HG03175 (cell line): Measurements from ENCODE around the gene OR6N1.

Experiments
- ATAC-seq: cut with Tn5 transposase; IDR thresholded peaks from one replicate; pipeline ENCODE4 v1.9.1; 2021; ENCODE audit warnings: mild to moderate bottlenecking, moderate library complexity; ENCODE audit not compliant: unreplicated experiment

Gene OR6N1, protein sequence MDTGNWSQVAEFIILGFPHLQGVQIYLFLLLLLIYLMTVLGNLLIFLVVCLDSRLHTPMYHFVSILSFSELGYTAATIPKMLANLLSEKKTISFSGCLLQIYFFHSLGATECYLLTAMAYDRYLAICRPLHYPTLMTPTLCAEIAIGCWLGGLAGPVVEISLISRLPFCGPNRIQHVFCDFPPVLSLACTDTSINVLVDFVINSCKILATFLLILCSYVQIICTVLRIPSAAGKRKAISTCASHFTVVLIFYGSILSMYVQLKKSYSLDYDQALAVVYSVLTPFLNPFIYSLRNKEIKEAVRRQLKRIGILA

DNA sequence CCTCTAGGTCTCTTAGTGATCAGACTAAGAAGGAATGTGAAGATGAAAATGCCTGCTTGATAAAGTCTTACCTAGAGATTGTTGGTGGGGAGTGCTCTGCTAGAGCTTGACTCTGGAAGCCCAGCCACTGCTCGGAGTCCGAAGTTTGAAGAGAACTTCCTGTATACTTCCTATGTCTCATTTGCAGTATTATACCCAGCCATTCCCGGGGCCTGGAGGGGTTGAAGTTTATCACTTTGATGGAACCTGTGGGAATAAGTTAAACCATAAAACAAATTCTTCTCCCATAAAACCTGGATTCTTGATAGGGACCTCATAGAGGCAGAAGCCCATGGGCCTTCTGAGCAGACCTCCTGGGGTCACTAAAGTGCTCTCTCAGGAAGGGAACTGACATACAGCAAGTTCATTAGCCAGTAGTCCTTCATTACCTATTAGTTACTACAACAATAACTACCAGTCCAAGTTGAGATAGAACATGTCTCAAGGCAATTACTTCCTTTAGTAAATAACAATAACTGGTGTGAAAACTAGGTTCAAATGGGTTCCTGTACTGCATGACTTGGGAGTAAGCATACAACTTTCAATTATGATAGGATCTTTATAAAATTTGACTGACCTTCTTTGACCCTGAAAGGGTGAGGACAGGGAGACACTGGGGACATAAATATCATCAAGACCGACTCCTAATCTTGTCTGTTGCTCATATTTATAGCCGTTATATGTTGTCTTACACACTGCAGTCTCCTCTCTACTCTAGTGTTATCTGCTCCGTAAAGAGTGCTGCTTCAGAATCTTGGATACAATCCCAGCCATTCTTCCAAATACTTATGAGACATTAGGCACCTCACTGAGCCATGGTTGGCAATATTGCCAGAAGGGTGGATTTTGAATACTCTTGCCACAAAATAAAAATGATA, at the start of gene OR6N1:
OR6N1 (minus strand) TSS at position 246 of the 917 bp plus-strand sequence. CDS start 5,513 bp downstream, outside the sequence.
- ATAC-seq = no peak

DNA sequence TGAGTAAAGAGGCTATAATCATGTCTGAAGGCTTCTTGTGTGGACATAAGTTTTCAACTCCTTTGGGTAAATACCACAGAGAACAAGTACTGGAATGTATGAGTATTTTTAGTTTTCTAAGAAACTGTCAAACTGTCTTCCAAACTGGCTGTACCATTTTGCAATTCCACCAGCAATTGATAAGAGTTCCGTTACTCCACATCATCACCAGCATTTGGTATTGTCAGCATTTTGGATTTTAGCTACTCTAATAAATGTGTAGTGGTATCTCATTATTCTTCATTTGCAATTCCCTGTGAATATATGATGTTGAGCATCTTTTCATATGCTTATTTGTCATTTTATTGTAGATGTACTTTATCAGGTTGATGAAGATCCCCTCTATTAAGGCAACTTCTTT, 49.7 kb upstream of the OR6N1 start:
- no peak for ATAC-seq

- ATAC-seq = peak; percentile 83
Observed at GRCh38 chr1:158819461-158820443, 47.8 kb upstream of the OR6N1 start.

- ATAC-seq = peak; percentile 25
Observed at GRCh38 chr1:158818975-158819431, 47.0 kb upstream of the OR6N1 start.

DNA sequence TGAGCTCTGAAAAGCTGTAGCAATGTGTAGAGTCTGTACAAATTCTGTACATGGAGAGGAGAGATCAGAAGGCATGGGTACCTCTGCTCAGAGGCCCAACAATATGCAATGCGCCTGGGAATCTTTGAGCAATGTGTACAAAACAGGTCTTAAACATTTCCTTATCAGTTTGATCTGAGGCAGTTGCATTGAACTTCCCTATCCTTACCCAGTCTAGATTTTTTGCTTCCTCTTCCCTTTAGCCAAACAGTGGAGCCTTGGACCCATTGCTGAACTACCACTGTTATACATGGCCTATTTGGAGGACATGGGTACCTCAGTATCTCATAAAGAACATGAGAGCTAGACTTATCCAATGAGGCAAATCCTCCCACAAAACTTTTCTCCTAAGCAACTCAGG, 46.6 kb upstream of the OR6N1 start:
- ATAC-seq = no peak

DNA sequence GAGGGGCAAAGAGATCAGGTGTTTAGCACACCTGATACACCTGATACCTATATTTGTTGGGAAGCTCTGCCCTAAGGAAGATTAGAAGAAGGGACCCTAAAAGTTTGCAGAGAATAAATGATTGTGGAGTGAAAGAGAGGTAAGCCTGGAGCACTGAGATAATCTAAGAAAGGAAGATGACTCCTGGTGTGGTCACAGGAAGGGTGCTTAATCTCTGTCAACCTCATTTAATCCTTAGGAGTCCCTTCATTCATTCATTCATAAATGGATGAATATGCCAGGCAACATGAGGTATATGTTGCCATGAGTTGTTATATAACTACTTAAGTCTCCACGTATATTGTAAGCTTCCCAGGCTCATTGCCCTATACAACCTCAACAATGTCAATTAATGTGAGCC, 43.0 kb upstream of the OR6N1 start:
- ATAC-seq = no peak

DNA sequence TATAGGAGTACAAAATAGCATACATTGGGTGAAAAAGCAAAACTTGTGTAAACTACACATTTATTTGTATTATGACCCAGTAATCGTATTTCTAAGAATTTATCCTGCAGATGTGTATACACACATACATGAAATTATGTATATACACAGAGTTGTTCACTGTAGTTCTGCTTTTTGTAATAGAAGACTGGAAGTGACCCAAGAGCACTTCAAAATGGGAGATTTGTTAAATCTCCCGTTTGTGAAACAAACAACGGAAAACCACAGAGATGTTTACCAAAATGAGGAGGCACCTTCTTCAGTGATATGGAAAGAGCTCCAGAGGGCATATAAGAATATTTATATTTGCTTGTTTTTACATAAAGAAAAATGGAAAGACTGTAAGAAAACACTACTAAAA, 41.2 kb upstream of the OR6N1 start:
- ATAC-seq = no peak

- ATAC-seq = no peak
Observed at GRCh38 chr1:158812336-158812735, 40.3 kb upstream of the OR6N1 start.

DNA sequence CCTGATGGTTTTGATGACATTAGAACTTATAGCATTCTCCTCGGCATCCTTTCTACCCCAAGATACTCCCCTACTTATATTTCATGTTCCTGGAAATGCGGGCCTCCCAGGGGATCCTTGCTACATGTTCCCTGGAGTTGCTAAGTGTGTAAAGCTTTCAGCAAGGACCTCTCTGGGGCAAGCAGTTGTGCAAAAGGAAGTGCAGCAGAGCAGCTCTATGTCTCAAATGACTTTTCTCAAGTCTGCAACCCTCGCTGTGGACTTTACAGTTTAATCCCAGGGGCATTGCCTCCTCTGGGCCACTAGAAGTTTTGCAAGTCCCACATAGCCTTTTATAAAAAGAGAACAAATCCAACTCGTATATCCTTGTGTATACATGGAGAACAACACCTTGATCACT, 38.3 kb upstream of the OR6N1 start:
- no peak for ATAC-seq

GRCh38 chr1:158809862-158810261, 37.9 kb upstream of the OR6N1 start:
- ATAC-seq = no peak

GRCh38 chr1:158809256-158809655, 37.3 kb upstream of the OR6N1 start:
- ATAC-seq = no peak

DNA sequence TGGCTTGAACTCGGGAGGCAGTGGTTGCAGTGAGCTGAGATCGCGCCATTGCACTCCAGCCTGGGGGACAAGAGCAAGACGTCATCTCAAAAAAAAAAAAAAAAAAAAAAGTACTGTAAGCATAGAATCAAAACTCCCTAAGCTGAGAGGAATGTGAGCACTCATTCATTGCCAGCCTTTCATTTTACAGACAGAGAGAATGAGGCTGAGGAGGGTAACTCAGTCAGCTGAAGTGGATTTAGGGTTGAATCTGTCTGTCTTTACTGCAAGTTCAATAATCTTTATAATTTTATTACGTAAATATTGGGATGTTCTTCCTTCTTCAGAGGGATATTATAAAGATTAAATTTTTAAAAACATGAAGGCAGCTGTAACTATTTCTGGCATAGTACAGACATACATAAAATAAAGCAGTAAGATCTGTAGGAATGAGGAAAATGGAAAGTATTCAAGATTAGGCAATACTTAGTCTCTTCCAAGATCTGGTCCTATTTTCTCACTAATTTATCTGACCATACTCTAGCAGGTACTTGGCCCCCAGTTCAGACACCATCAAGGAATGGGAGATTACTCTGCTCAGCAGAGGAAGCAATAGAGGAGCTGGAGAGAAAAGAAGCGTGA, 35.0 kb upstream of the OR6N1 start:
- ATAC-seq = no peak

DNA sequence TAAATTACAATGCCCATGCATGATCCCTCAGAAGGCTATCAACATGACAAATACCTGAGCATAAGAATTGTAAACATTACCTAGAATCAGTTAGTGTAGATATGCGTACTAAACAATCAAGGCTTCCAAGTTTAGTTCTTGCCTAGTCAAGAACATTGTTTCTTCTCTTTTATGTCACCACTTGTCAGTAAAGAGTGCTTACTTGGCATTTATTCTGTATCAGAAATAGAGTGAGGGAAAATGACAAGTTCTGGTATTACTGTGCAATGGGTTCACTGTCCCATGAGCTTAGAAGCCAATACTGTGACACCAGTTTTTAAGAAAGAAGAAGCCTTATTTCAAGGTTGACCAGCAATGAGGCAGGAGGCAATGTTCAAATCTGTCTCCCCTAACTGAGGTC, 31.7 kb upstream of the OR6N1 start:
- ATAC-seq = no peak

GRCh38 chr1:158801396-158801795, 29.4 kb upstream of the OR6N1 start:
- no peak for ATAC-seq

DNA sequence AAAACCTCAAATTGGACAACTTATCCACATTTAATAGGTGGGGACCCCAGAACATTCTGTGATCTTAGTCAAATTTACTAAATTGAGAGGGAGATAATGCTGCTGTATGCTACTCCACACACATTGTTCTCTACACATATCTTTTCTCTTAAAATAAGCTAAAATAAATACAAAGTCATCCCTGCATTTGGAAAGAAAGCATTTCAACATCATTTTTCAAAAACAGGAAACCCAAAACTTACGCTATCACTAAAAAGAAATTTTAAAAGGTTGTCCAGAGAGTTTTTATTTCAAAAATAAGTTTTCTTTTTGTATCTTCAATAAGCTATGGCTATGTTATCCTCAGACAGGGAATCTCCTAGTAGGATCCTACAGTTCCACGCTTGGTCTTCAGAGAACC, 28.5 kb upstream of the OR6N1 start:
- no peak for ATAC-seq

- ATAC-seq = no peak
Observed at GRCh38 chr1:158799689-158800088, 27.7 kb upstream of the OR6N1 start.

DNA sequence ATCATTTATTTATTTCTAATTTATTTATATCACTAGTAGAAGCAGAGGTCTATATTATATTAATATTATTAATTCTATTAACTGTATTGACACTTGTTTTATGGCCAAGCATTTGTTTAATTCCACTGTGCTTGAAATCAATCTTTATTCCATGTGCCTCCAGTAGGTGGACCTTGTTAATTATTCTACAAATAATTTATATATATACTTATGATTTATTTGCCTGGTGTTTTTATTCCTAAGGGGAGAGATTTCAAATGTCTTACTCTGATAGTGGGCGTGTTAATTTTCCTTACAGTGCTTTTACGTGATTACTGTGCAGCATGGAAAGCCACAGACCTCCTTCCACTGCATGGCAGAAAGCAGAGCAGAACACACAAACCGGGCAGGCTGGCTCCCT, 26.5 kb upstream of the OR6N1 start:
- ATAC-seq = no peak

GRCh38 chr1:158794247-158794646, 22.3 kb upstream of the OR6N1 start:
- no peak for ATAC-seq

DNA sequence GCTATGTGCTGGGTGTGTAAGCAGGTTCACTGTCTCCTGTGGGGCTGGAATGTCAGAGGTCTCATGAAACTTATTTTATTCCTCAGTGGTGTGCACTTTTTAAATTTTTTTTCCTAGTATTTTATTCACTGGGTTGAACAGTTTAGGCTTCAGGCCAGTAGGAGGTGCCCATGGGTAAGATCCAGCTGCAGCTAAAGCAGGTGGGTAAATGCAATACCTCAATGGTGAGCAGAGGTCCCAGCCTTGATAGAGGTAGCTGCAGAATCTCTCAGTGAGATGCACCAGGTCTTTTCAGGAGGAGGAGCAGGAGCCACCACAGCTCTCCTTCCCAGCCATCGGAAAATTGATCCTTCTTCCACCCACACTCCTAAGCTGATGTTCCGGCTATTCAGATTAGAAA, 21.6 kb upstream of the OR6N1 start:
- ATAC-seq = no peak

DNA sequence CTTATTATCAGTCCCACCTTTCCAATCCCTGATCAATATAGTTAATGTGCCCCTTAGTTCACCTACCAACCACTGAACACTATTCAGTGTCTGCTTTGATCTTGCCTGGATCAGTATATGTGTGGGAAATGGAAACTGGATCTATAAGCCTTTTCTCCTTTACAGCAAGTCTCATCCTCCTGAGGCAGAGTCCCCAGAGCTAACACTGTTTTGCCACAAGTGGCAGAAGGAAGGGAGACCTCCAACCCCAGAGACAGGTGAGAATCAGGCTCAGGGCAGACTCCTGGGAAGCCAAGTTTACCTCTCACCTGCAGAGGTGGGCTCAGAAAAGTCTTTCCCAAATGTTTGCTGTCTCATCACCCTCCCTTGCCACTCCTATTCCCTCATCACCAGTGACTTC, 9.1 kb upstream of the OR6N1 start, which contains the start of gene OR6N2:
OR6N2 (minus strand) TSS at position 101 of the 400 bp plus-strand sequence. CDS start 3,569 bp downstream, outside the sequence.
- no peak for ATAC-seq
